ENCODE results near the gene ME3. TPM values are rescaled to one million over a fixed set of nuclear protein-coding genes. Genes with fewer than 3 reads are reported as not detected.

ME3 gene
- total RNA-seq, 4 donors from 2014 or later = 30.8 to 54.6 (median 36.7) TPM

DNA sequence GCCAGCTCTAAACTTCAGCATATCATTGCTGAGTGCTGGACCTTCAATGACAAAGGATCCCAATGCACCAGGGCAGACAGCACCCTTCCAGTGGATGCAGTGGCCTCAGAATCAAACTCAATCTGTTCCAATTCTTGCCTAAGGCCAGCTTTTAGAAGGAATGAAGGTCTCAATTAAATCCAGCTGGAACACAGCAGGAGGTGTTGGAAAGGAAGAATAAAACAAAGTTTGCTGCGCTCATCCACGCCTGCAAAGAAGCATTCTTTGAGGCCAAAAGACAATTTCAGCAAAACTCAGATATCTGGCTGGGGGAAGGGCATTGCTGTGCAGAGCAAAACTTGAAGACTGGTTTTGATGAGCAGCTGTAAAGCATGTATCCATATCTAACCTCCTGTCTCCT is 177.1 kb downstream of the ME3 start:
- Histone ChIP-seq H3K9me3 (no peaks in the 10 kb centered on the region), H3K4me3 (no peak overlapping the region), H3K27ac (no peak overlapping the region), H3K36me3 (peaks cover 0 to 22% (median 0%) of the 10 kb centered on the region in 3 donors), H3K27me3 (no peaks in the 10 kb centered on the region), H3K4me1 (peaks cover 0 to 16% (median 0%) of the 10 kb centered on the region in 4 donors)
- no peak for TF ChIP-seq POLR2A (IDR thresholded peaks at IDR 0.05)
- no peak for TF ChIP-seq EP300 (IDR thresholded peaks at IDR 0.05)
- no peak for TF ChIP-seq CTCF (IDR thresholded peaks at IDR 0.05)
- DNase-seq (ENCODE audit: low spot score in 2 of 2) = no peak
- WGBS, 2 donors = 70 to 84% methylated on average over 2 of the region's 2 CpGs

DNA sequence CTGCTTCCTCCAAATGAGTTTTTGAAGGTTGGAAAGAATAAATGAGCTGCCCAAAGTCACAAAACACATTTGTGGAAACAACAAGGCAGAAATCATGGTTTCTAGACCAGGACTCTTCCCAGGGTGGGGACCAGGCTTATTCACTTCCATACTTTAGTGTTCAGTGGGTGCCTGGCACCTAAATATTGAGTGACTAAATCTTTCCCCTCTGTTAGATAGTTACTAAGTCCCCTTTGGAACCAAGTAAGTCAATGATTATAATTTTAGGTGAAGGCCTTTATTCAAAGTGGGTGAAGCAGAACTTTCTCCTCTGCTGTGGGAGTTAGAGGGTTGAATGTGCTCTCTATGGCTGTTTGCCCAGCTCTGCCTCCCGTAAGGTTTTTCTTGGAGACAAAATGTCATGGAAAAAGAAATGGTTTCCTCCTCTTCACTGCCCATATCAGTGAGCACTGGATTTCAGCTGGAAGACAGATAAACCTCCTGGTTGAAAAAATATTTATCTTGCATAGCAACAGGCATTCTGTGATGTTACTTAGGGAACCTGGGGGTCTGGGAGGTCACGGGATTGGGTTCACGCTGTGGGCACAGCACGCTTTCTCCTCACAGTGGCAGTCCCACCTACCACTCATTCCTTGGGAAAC is 179.9 kb downstream of the ME3 start:
- Histone ChIP-seq H3K4me1 (peaks cover 0 to 14% (median 0%) of the 10 kb centered on the region in 4 donors), H3K27me3 (no peaks in the 10 kb centered on the region), H3K9me3 (no peaks in the 10 kb centered on the region), H3K27ac (no peak overlapping the region), H3K36me3 (peaks cover 0 to 11% (median 0%) of the 10 kb centered on the region in 3 donors), H3K4me3 (no peak overlapping the region)
- DNase-seq (ENCODE audit: low spot score in 2 of 2) = no peak
- no peak for TF ChIP-seq EP300 (IDR thresholded peaks at IDR 0.05)
- TF ChIP-seq CTCF (IDR thresholded peaks at IDR 0.05) = no peak
- WGBS, 2 donors = 61 to 66% methylated on average over 4 of the region's 4 CpGs

- Histone ChIP-seq H3K4me3 (no peak overlapping the region), H3K27ac (no peak overlapping the region), H3K27me3 (no peaks in the 10 kb centered on the region), H3K4me1 (peaks cover 0 to 10% (median 0%) of the 10 kb centered on the region in 4 donors), H3K9me3 (no peaks in the 10 kb centered on the region), H3K36me3 (peaks cover 0 to 11% (median 0%) of the 10 kb centered on the region in 3 donors)
- 71 to 77% methylated on average over 4 of the region's 4 CpGs for WGBS, 2 donors
- DNase-seq (ENCODE audit: low spot score in 2 of 2) = no peak
- TF ChIP-seq POLR2A (IDR thresholded peaks at IDR 0.05) (no peak), EP300 (IDR thresholded peaks at IDR 0.05) (no peak), CTCF (IDR thresholded peaks at IDR 0.05) (no peak)
Measured at GRCh38 chr11:86491027-86491426, 181.4 kb downstream of the ME3 start.

- Histone ChIP-seq H3K4me3 (no peak overlapping the region), H3K4me1 (peaks cover 0 to 10% (median 0%) of the 10 kb centered on the region in 4 donors), H3K9me3 (no peaks in the 10 kb centered on the region), H3K36me3 (peaks cover 0 to 11% (median 0%) of the 10 kb centered on the region in 3 donors), H3K27ac (no peak overlapping the region), H3K27me3 (no peaks in the 10 kb centered on the region)
- DNase-seq (ENCODE audit: low spot score in 2 of 2) = no peak
- TF ChIP-seq POLR2A (IDR thresholded peaks at IDR 0.05) (no peak), CTCF (IDR thresholded peaks at IDR 0.05) (no peak), EP300 (IDR thresholded peaks at IDR 0.05) (no peak)
Measured at GRCh38 chr11:86490582-86490981, 181.8 kb downstream of the ME3 start.

DNA sequence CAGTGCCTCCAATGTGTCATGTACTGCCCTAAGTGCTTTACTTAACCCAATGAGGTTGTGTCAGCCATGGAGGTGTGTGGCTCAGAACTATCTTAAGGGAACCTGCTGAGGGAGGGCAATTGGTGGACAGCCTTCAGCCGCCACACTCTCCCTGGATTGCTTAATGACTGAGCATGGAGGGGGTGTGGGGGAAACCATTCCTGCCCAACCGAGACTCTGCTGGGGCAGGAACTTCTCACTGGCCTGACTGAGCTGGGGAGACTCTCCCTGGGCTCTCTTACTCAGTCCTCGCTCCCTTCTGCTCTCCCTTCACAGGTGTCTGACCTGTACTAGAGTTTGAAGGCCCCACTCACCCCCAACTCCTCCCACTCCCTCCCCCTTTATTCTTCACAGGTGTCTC is 183.0 kb downstream of the ME3 start:
- TF ChIP-seq CTCF (IDR thresholded peaks at IDR 0.05) (no peak), EP300 (IDR thresholded peaks at IDR 0.05) (no peak), POLR2A (IDR thresholded peaks at IDR 0.05) (no peak)
- no peak for DNase-seq (ENCODE audit: low spot score in 2 of 2)
- Histone ChIP-seq H3K9me3 (no peaks in the 10 kb centered on the region), H3K4me1 (peaks cover 0 to 21% (median 0%) of the 10 kb centered on the region in 4 donors), H3K27ac (no peak overlapping the region), H3K27me3 (no peaks in the 10 kb centered on the region), H3K4me3 (no peak overlapping the region), H3K36me3 (peaks cover 0 to 7% (median 0%) of the 10 kb centered on the region in 3 donors)
- 94 to 95% methylated on average over 3 of the region's 3 CpGs for WGBS, 2 donors
